ENCODE results near the gene MTHFD1.
"Not testable (repeated sequence)": the region's sequence is repeated elsewhere in the genome, so short reads cannot be mapped to it uniquely, and the experiment has no call there.

Gene MTHFD1

DNA sequence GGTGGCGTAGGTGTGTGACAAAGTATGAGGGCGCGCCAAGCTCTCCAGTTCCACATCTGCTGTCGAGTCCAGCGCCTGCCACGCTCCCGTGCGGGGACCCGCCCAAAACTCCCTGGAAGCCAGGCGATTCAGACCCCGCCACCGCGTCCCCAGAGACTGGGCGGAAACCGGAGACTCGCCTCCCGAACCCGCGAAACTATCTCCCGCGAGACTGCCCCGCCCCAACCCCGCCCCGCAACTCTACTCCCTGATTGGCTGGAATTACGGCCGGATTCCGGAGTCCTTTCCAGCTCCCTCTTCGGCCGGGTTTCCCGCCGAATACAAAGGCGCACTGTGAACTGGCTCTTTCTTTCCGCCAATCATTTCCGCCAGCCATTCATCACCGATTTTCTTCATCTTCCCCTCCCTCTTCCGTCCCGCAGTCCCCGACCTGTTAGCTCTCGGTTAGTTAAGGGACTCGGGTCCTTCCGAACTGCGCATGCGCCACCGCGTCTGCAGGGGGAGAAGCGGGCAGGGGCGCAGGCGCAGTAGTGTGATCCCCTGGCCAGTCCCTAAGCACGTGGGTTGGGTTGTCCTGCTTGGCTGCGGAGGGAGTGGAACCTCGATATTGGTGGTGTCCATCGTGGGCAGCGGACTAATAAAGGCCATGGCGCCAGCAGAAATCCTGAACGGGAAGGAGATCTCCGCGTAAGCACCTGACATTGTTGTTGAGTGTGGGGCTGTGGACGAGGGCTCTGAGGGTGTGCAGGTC is at the start of gene MTHFD1:
MTHFD1 (plus strand) TSS at position 572 of the 751 bp plus-strand sequence; CDS start at position 647, 75 bp downstream.
- peak within 1 kb of the TSS; percentile 97 for H3K4me3 Mint-ChIP-seq
- H3K36me3 Mint-ChIP-seq (ENCODE audit: insufficient read depth): peaks cover 20% of the 10 kb centered on the region
- H3K27ac Mint-ChIP-seq (ENCODE audit: low read depth): peak within 1 kb of the TSS; percentile 94
- no peaks in the 10 kb centered on the region for H3K9me3 Mint-ChIP-seq
- peaks cover 36% of the 10 kb centered on the region for H3K4me1 Mint-ChIP-seq
- ATAC-seq (replicated peaks; ENCODE audit: extremely low read depth, poor library complexity, severe bottlenecking) (peak; percentile 80), DNase-seq (ENCODE audit: low spot score in 2 of 2) (peak; percentile 87 to 88)
- H3K27me3 Mint-ChIP-seq: no peaks in the 10 kb centered on the region

- Mint-ChIP-seq H3K36me3 (ENCODE audit: insufficient read depth) (no peaks in the 10 kb centered on the region), H3K27me3 (no peaks in the 10 kb centered on the region), H3K4me3 (peak overlapping the region; percentile 87), H3K9me3 (peaks cover 9% of the 10 kb centered on the region), H3K27ac (ENCODE audit: low read depth) (peak overlapping the region; percentile 61), H3K4me1 (peaks cover 19% of the 10 kb centered on the region)
- DNase-seq (ENCODE audit: low spot score in 2 of 2) (peak; percentile 58 to 67), ATAC-seq (replicated peaks; ENCODE audit: extremely low read depth, poor library complexity, severe bottlenecking) (peak; percentile 88)
Observed at GRCh38 chr14:64338616-64339316, 49.4 kb upstream of the MTHFD1 start.

DNA sequence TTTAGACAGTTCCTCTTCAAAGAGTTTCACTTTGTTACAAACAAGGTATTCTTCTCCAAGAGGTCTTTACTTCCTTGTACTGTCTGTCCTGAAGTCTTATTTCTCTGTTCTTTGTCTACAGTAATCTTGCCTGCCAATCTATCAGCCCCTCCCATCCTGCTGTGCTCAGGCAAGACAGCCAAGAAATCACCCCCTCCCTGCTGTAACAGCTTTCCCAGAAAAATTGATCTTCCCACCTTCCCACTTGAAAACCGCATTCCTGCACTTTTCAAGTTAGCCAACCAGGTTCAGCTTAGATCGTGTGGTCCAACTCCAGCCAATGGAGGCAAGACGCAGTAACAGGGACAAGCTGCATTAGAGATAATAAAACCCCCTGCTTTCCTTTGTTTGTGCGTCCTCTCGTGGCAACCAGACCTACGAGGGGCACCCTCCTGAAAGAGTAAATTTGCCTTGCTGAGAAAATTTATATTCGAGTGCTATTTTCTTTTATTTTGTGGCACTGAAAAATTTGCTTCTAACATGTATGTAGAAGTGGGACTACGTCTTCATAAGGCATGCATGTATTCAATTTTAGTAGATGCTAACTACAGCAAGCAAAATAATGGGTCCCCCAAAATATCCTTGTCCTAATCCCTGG is 47.5 kb upstream of the MTHFD1 start:
- no peaks in the 10 kb centered on the region for H3K27me3 Mint-ChIP-seq
- peaks cover 9% of the 10 kb centered on the region for H3K9me3 Mint-ChIP-seq
- ATAC-seq (replicated peaks; ENCODE audit: extremely low read depth, poor library complexity, severe bottlenecking): no peak
- no peak overlapping the region for H3K27ac Mint-ChIP-seq (ENCODE audit: low read depth)
- no peak overlapping the region for H3K4me3 Mint-ChIP-seq
- no peaks in the 10 kb centered on the region for H3K36me3 Mint-ChIP-seq (ENCODE audit: insufficient read depth)
- H3K4me1 Mint-ChIP-seq: peaks cover 19% of the 10 kb centered on the region
- no peak for DNase-seq (ENCODE audit: low spot score in 2 of 2)

GRCh38 chr14:64347748-64348147 is 40.4 kb upstream of the MTHFD1 start:
- ATAC-seq (replicated peaks; ENCODE audit: extremely low read depth, poor library complexity, severe bottlenecking) (no peak), DNase-seq (ENCODE audit: low spot score in 2 of 2) (no peak)
- Mint-ChIP-seq H3K9me3 (no peaks in the 10 kb centered on the region), H3K4me1 (no peaks in the 10 kb centered on the region), H3K36me3 (ENCODE audit: insufficient read depth) (no peaks in the 10 kb centered on the region), H3K27ac (ENCODE audit: low read depth) (no peak overlapping the region), H3K4me3 (no peak overlapping the region), H3K27me3 (no peaks in the 10 kb centered on the region)

- H3K9me3 Mint-ChIP-seq: no peaks in the 10 kb centered on the region
- no peak for DNase-seq (ENCODE audit: low spot score in 2 of 2)
- no peak for ATAC-seq (replicated peaks; ENCODE audit: extremely low read depth, poor library complexity, severe bottlenecking)
- H3K4me3 Mint-ChIP-seq: no peak overlapping the region
- H3K27ac Mint-ChIP-seq (ENCODE audit: low read depth): no peak overlapping the region
- H3K36me3 Mint-ChIP-seq (ENCODE audit: insufficient read depth): no peaks in the 10 kb centered on the region
- no peaks in the 10 kb centered on the region for H3K4me1 Mint-ChIP-seq
- no peaks in the 10 kb centered on the region for H3K27me3 Mint-ChIP-seq
Observed at GRCh38 chr14:64349741-64350490, 38.2 kb upstream of the MTHFD1 start.

DNA sequence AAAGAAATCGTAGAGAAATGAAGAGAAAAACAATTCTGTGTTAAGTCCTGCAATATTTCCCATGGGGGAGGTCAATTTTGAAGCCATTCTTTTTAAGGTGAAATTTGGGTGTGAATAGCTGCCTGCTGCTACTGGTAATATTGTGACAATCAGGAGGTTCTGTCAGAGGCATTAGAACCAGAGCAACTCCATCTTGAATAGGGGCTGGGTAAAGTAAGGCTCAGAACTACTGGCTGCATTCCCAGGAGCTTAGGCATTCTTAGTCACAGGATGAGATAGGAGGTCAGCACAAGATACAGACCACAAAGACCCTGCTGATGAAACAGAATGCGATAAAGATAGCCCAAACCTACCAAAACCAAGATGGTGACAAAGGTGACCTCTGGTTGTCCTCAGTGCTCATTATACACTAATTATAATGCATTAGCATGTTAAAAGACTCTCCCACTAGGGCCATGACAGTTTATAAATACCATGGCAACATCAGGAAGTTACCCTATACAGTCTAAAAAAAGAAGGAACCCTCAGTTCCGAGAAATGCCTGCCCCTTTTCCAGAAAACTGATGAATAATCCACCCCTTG is 24.8 kb upstream of the MTHFD1 start:
- peaks cover 3% of the 10 kb centered on the region for H3K36me3 Mint-ChIP-seq (ENCODE audit: insufficient read depth)
- no peaks in the 10 kb centered on the region for H3K27me3 Mint-ChIP-seq
- ATAC-seq (replicated peaks; ENCODE audit: extremely low read depth, poor library complexity, severe bottlenecking): no peak
- H3K9me3 Mint-ChIP-seq: no peaks in the 10 kb centered on the region
- H3K4me1 Mint-ChIP-seq: no peaks in the 10 kb centered on the region
- DNase-seq (ENCODE audit: low spot score in 2 of 2): no peak
- H3K27ac Mint-ChIP-seq (ENCODE audit: low read depth): no peak overlapping the region
- no peak overlapping the region for H3K4me3 Mint-ChIP-seq

GRCh38 chr14:64364907-64365306 is 23.2 kb upstream of the MTHFD1 start:
- H3K27me3 Mint-ChIP-seq: no peaks in the 10 kb centered on the region
- ATAC-seq (replicated peaks; ENCODE audit: extremely low read depth, poor library complexity, severe bottlenecking) (no peak), DNase-seq (ENCODE audit: low spot score in 2 of 2) (no peak)
- no peaks in the 10 kb centered on the region for H3K4me1 Mint-ChIP-seq
- no peaks in the 10 kb centered on the region for H3K9me3 Mint-ChIP-seq
- H3K4me3 Mint-ChIP-seq: no peak overlapping the region
- peaks cover 3% of the 10 kb centered on the region for H3K36me3 Mint-ChIP-seq (ENCODE audit: insufficient read depth)
- H3K27ac Mint-ChIP-seq (ENCODE audit: low read depth): no peak overlapping the region

GRCh38 chr14:64365358-64365889 is 22.7 kb upstream of the MTHFD1 start:
- H3K9me3 Mint-ChIP-seq; H3K4me3 Mint-ChIP-seq; DNase-seq (ENCODE audit: low spot score in 2 of 2); H3K4me1 Mint-ChIP-seq; H3K27me3 Mint-ChIP-seq; ATAC-seq (replicated peaks; ENCODE audit: extremely low read depth, poor library complexity, severe bottlenecking); H3K27ac Mint-ChIP-seq (ENCODE audit: low read depth); H3K36me3 Mint-ChIP-seq (ENCODE audit: insufficient read depth): not testable (repeated sequence)

- H3K4me1 Mint-ChIP-seq: no peaks in the 10 kb centered on the region
- ATAC-seq (replicated peaks; ENCODE audit: extremely low read depth, poor library complexity, severe bottlenecking): no peak
- H3K27me3 Mint-ChIP-seq: no peaks in the 10 kb centered on the region
- no peak overlapping the region for H3K4me3 Mint-ChIP-seq
- no peaks in the 10 kb centered on the region for H3K9me3 Mint-ChIP-seq
- H3K27ac Mint-ChIP-seq (ENCODE audit: low read depth): no peak overlapping the region
- peaks cover 3% of the 10 kb centered on the region for H3K36me3 Mint-ChIP-seq (ENCODE audit: insufficient read depth)
- no peak for DNase-seq (ENCODE audit: low spot score in 2 of 2)
Observed at GRCh38 chr14:64369201-64369600, 19.0 kb upstream of the MTHFD1 start.

GRCh38 chr14:64387232-64387781 is 846 bp upstream of the MTHFD1 start:
- peaks cover 20% of the 10 kb centered on the region for H3K36me3 Mint-ChIP-seq (ENCODE audit: insufficient read depth)
- DNase-seq (ENCODE audit: low spot score in 2 of 2) (peak in 1 of 2 donors; percentile 9), ATAC-seq (replicated peaks; ENCODE audit: extremely low read depth, poor library complexity, severe bottlenecking) (peak; percentile 50)
- peaks cover 35% of the 10 kb centered on the region for H3K4me1 Mint-ChIP-seq
- H3K27me3 Mint-ChIP-seq: no peaks in the 10 kb centered on the region
- H3K27ac Mint-ChIP-seq (ENCODE audit: low read depth): peak overlapping the region; percentile 94
- no peaks in the 10 kb centered on the region for H3K9me3 Mint-ChIP-seq
- peak overlapping the region; percentile 97 for H3K4me3 Mint-ChIP-seq

DNA sequence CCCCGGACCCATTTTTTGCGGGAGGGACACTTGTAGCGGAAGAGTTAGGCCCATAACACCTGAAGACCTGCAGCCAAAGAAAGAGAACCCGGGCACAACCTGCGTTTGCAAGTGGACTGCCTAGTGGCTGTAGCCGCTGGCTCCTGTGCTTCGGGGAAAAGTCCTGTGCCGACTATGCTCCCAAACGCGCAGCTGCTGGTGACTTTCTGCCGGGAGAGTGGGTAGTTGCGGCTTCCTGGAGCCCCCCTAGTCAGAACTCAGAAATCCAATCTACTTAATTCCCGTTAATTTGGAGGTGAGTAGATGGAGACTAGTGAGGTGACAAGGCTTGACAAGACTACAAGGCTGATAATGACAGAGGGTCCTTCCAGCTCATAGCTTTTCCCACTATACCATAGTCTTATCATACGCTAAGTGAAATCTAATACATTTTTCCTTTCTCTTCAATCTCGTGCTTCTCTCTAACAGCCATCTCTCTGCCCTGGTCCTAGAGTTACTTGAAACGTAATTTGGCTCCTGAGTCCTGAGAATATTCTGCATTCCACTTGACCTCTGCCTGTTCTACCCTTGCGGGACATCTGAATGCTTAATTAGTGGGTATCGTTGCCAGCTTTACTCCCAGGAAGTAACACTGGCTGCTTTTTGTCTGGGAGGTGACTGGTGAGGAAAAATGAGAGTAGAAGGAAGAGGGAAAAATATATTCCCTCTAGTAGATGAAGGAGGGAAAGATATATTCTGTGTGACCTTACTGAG is 556 bp downstream of the MTHFD1 start:
- peaks cover 20% of the 10 kb centered on the region for H3K36me3 Mint-ChIP-seq (ENCODE audit: insufficient read depth)
- ATAC-seq (replicated peaks; ENCODE audit: extremely low read depth, poor library complexity, severe bottlenecking): no peak

More for the DNA sequence above, 556 bp downstream of the MTHFD1 start:
- H3K4me1 Mint-ChIP-seq: peaks cover 42% of the 10 kb centered on the region
- DNase-seq (ENCODE audit: low spot score in 2 of 2): no peak
- H3K4me3 Mint-ChIP-seq: peak overlapping the region; percentile 97
- H3K9me3 Mint-ChIP-seq: no peaks in the 10 kb centered on the region
- H3K27ac Mint-ChIP-seq (ENCODE audit: low read depth): peak overlapping the region; percentile 94
- no peaks in the 10 kb centered on the region for H3K27me3 Mint-ChIP-seq
